ENCODE data around the gene MT1M. TPM values are rescaled to one million over a fixed set of nuclear protein-coding genes. Genes with fewer than 3 reads are reported as not detected.
A peak's percentile ranks its signal among the peaks of the same experiment; 100 is the strongest.

The MT1M gene
- total and polyA plus RNA-seq, 2 of the 4 experiments (the other 2 are of a cell fraction), result 0.10 TPM; not detected in 1

- Histone ChIP-seq H3K56ac (ENCODE audit: extremely low read depth, insufficient read depth, low read length) (peak overlapping the region; percentile 60), H4K8ac (ENCODE audit: low read depth in 2 of 2, low read length in 2 of 2) (peak overlapping the region; percentile 53 to 67; a peak in 3 of 4 replicates), H2AK5ac (ENCODE audit: low read depth, low read length) (peak overlapping the region; percentile 81), H3K4me3 (ENCODE audit: insufficient read depth, low read depth, low read length) (peak overlapping the region; percentile 58), H3K23ac (ENCODE audit: low read depth, low read length) (peak overlapping the region; percentile 73), H2AFZ (replicated peaks; ENCODE audit: low read length, poor library complexity) (peak overlapping the region; percentile 94), H3K27me3 (ENCODE audit: control insufficient read depth, insufficient read depth, low read length) (peaks cover under 1% of the 10 kb centered on the region; the same call in 1 of the 2 replicates), H2BK15ac (ENCODE audit: low read depth, low read length) (no peak overlapping the region; the same call in 2 of the 3 replicates), H2AK9ac (replicated peaks; ENCODE audit: low read depth, low read length, poor library complexity) (peak overlapping the region; percentile 90), H3K4ac (ENCODE audit: low read depth, low read length) (peak overlapping the region; percentile 77), H3K9ac (ENCODE audit: low read depth, low read length) (peak overlapping the region; percentile 77), H2BK120ac (ENCODE audit: low read depth, low read length) (peak overlapping the region; percentile 69; the same call in 1 of the 2 replicates), H3K18ac (ENCODE audit: low read depth, low read length) (peak overlapping the region; percentile 39), H3K4me1 (ENCODE audit: control insufficient read depth, insufficient read depth, low read length) (peaks cover 7% of the 10 kb centered on the region; the same call in 1 of the 2 replicates), H3K79me1 (ENCODE audit: low read depth in 1 of 2, low read length in 2 of 2) (peaks cover 3% of the 10 kb centered on the region in 2 experiments; a peak in 1 of 4 replicates), H3K9me3 (ENCODE audit: control insufficient read depth, insufficient read depth, low read length) (peaks cover 3% of the 10 kb centered on the region; the same call in 1 of the 2 replicates), H4K20me1 (ENCODE audit: insufficient read depth, low read length) (no peaks in the 10 kb centered on the region), H4K5ac (ENCODE audit: low read depth, low read length) (no peak overlapping the region; the same call in 1 of the 2 replicates), H3K27ac (ENCODE audit: insufficient read depth, low read length) (peak overlapping the region; percentile 18; the same call in 1 of the 2 replicates), H3K14ac (replicated peaks; ENCODE audit: low read depth, low read length) (peak overlapping the region; percentile 75), H2BK5ac (ENCODE audit: low read depth, low read length, poor library complexity, severe bottlenecking) (no peak overlapping the region), H4K91ac (ENCODE audit: insufficient read depth, low read depth, low read length) (peak overlapping the region; percentile 53), H3K36me3 (ENCODE audit: control insufficient read depth, insufficient read depth, low read length) (no peaks in the 10 kb centered on the region; the same call in 1 of the 2 replicates), H2BK20ac (ENCODE audit: low read depth, low read length) (peak overlapping the region; percentile 21; the same call in 1 of the 2 replicates), H3K4me2 (ENCODE audit: low read depth, low read length) (peak overlapping the region; percentile 93), H3K9me1 (ENCODE audit: insufficient read depth, low read length) (no peaks in the 10 kb centered on the region)
- no TSS peak for BruUV-seq (replicated peaks)
- POLR2A ChIA-PET (ENCODE audit: unreplicated experiment), result no interaction called here
- dilution Hi-C loops (cut with HindIII; ENCODE audit: low sequenced_read_pairs, unreplicated experiment), result no loop called here
- DNase-seq (no peak), ATAC-seq (ENCODE audit: low read depth) (peak; percentile 22)
- intact Hi-C loops (cut with micrococcal nuclease), result loop anchor here (5.0 kb wide), 2 partner anchors 56 to 76 kb away; partner anchors contain the start of genes MT1E and MT2A
- CTCF ChIA-PET, result interaction anchor here (1.8 kb wide), 1 partner anchor 10 kb away, joined by 8 read pairs; no protein-coding TSS in a partner anchor
- TF ChIP-seq MAZ (IDR thresholded peaks at IDR 0.05; ENCODE audit: borderline replicate concordance, low read depth, low read length) (no peak; the same call in 1 of the 2 replicates), MAFK (IDR thresholded peaks at IDR 0.05; ENCODE audit: low read depth, low read length) (no peak), CTCF (conservative IDR thresholded peaks at IDR 0.05; ENCODE audit: low read depth, low read length) (no peak), CHD1 (IDR thresholded peaks at IDR 0.05; ENCODE audit: low read depth, low read length) (no peak), BHLHE40 (IDR thresholded peaks at IDR 0.05; ENCODE audit: low read depth, low read length) (no peak)
- in situ Hi-C loops (cut with MboI; ENCODE audit: low sequenced_read_pairs), result no loop called here
- no CpG with 5 or more reads among the region's 8 CpGs for WGBS, 2 experiments (ENCODE audit: extremely low coverage in 2 of 2, insufficient read length in 1 of 2)
These were observed 50.4 kb downstream of the MT1M start for GRCh38 chr16:56682703-56683397.

Other genes starting within 250 kb of the MT1M start
- 215 and 216 TPM in 2 replicates for gene AMFR, start 207.1 kb upstream of the MT1M start, total RNA-seq (2012; rRNA removed)
- gene AMFR, start 207.1 kb upstream of the MT1M start, polyA plus RNA-seq (2012; rRNA removed), result 60.7 and 74.3 TPM in 2 replicates
- 165 and 166 TPM in 2 replicates for gene NUDT21, start 181.3 kb upstream of the MT1M start, total RNA-seq (2012; rRNA removed)
- gene NUDT21, start 181.3 kb upstream of the MT1M start, polyA plus RNA-seq (2012; rRNA removed), result 52.4 and 60.9 TPM in 2 replicates
- 102 and 103 TPM in 2 replicates for gene OGFOD1, start 181.1 kb upstream of the MT1M start, total RNA-seq (2012; rRNA removed)
- 39.2 and 43.5 TPM in 2 replicates for gene OGFOD1, start 181.1 kb upstream of the MT1M start, polyA plus RNA-seq (2012; rRNA removed)
- 18.6 and 31.9 TPM in 2 replicates for gene BBS2, start 112.6 kb upstream of the MT1M start, total RNA-seq (2012; rRNA removed)
- gene BBS2, start 112.6 kb upstream of the MT1M start, polyA plus RNA-seq (2012; rRNA removed), result 29.9 and 32.3 TPM in 2 replicates
- gene MT4, start 67.6 kb upstream of the MT1M start, total RNA-seq (2012; rRNA removed), result not detected in 2 replicates
- not detected in 2 replicates for gene MT4, start 67.6 kb upstream of the MT1M start, polyA plus RNA-seq (2012; rRNA removed)
- not detected in 2 replicates for gene MT3, start 43.1 kb upstream of the MT1M start, total RNA-seq (2012; rRNA removed)
- 0.62 and 0.70 TPM in 2 replicates for gene MT3, start 43.1 kb upstream of the MT1M start, polyA plus RNA-seq (2012; rRNA removed)
- gene MT2A, start 24.1 kb upstream of the MT1M start, total RNA-seq (2012; rRNA removed), result 25.5 and 55.5 TPM in 2 replicates
- gene MT2A, start 24.1 kb upstream of the MT1M start, polyA plus RNA-seq (2012; rRNA removed), result 588 and 621 TPM in 2 replicates
- gene MT1E, start 6.9 kb upstream of the MT1M start, total RNA-seq (2012; rRNA removed), result 137 and 166 TPM in 2 replicates
- 733 and 821 TPM in 2 replicates for gene MT1E, start 6.9 kb upstream of the MT1M start, polyA plus RNA-seq (2012; rRNA removed)
- gene MT1A, start 6.0 kb downstream of the MT1M start, total RNA-seq (2012; rRNA removed), result 1.9 TPM in 1 of 2 replicates, not detected in the other
- gene MT1A, start 6.0 kb downstream of the MT1M start, polyA plus RNA-seq (2012; rRNA removed), result 0.60 and 1.6 TPM in 2 replicates
- not detected in 2 replicates for gene MT1B, start 19.2 kb downstream of the MT1M start, total RNA-seq (2012; rRNA removed)
- not detected in 2 replicates for gene MT1B, start 19.2 kb downstream of the MT1M start, polyA plus RNA-seq (2012; rRNA removed)
- gene MT1F, start 25.3 kb downstream of the MT1M start, total RNA-seq (2012; rRNA removed), result not detected in 2 replicates
- 0.56 and 1.1 TPM in 2 replicates for gene MT1F, start 25.3 kb downstream of the MT1M start, polyA plus RNA-seq (2012; rRNA removed)
- gene MT1G, start 35.4 kb downstream of the MT1M start, total RNA-seq (2012; rRNA removed), result not detected in 2 replicates
- gene MT1G, start 35.4 kb downstream of the MT1M start, polyA plus RNA-seq (2012; rRNA removed), result 0.48 and 0.56 TPM in 2 replicates
- gene MT1H, start 37.2 kb downstream of the MT1M start, total RNA-seq (2012; rRNA removed), result not detected in 2 replicates
- not detected in 2 replicates for gene MT1H, start 37.2 kb downstream of the MT1M start, polyA plus RNA-seq (2012; rRNA removed)
- gene MT1X, start 49.8 kb downstream of the MT1M start, total RNA-seq (2012; rRNA removed), result 5.6 and 37.2 TPM in 2 replicates
- gene MT1X, start 49.8 kb downstream of the MT1M start, polyA plus RNA-seq (2012; rRNA removed), result 117 and 170 TPM in 2 replicates
- 70.3 and 72.6 TPM in 2 replicates for gene NUP93, start 97.5 kb downstream of the MT1M start, total RNA-seq (2012; rRNA removed)
- 54.6 and 55.3 TPM in 2 replicates for gene NUP93, start 97.5 kb downstream of the MT1M start, polyA plus RNA-seq (2012; rRNA removed)
- gene SLC12A3, start 232.5 kb downstream of the MT1M start, total RNA-seq (2012; rRNA removed), result not detected in 2 replicates
- gene SLC12A3, start 232.5 kb downstream of the MT1M start, polyA plus RNA-seq (2012; rRNA removed), result not detected in 2 replicates